GM19351 (cell line): ENCODE measurements around the gene PDLIM7.
"Not testable (repeated sequence)": the region's sequence is repeated elsewhere in the genome, so short reads cannot be mapped to it uniquely, and the experiment has no call there.

Source experiments
- ATAC-seq: cut with Tn5 transposase; IDR thresholded peaks from one replicate; pipeline ENCODE4 v1.9.1; 2021; ENCODE audit warnings: mild to moderate bottlenecking, moderate library complexity; ENCODE audit not compliant: unreplicated experiment

Gene PDLIM7

GRCh38 chr5:177492841-177493240, 4.6 kb downstream of the PDLIM7 start:
- no peak for ATAC-seq

- no peak for ATAC-seq
Measured at GRCh38 chr5:177491983-177492746, 5.2 kb downstream of the PDLIM7 start.

GRCh38 chr5:177491429-177491945, 5.9 kb downstream of the PDLIM7 start:
- no peak for ATAC-seq

GRCh38 chr5:177490992-177491391, 6.4 kb downstream of the PDLIM7 start:
- ATAC-seq = no peak

GRCh38 chr5:177490311-177490991, 7.0 kb downstream of the PDLIM7 start:
- ATAC-seq = no peak

GRCh38 chr5:177489119-177489716, 8.2 kb downstream of the PDLIM7 start:
- ATAC-seq = no peak

- ATAC-seq = no peak
Measured at GRCh38 chr5:177487975-177488374, 9.4 kb downstream of the PDLIM7 start.

- no peak for ATAC-seq
Measured at GRCh38 chr5:177487144-177487543, 10.3 kb downstream of the PDLIM7 start.

GRCh38 chr5:177486256-177486655, 11.1 kb downstream of the PDLIM7 start:
- no peak for ATAC-seq

- ATAC-seq = not testable (repeated sequence)
Measured at GRCh38 chr5:177485753-177486152, 11.7 kb downstream of the PDLIM7 start.

- ATAC-seq = no peak
Measured at GRCh38 chr5:177484902-177485549, 12.4 kb downstream of the PDLIM7 start.

GRCh38 chr5:177483994-177484901, 13.2 kb downstream of the PDLIM7 start:
- no peak for ATAC-seq

- no peak for ATAC-seq
Measured at GRCh38 chr5:177483042-177483441, 14.4 kb downstream of the PDLIM7 start.

- ATAC-seq = no peak
Measured at GRCh38 chr5:177482359-177482795, 15.0 kb downstream of the PDLIM7 start.

GRCh38 chr5:177479774-177480173, 17.6 kb downstream of the PDLIM7 start:
- no peak for ATAC-seq

- ATAC-seq = no peak
Measured at GRCh38 chr5:177478711-177479646, 18.4 kb downstream of the PDLIM7 start.

- no peak for ATAC-seq
Measured at GRCh38 chr5:177477701-177478477, 19.5 kb downstream of the PDLIM7 start.

- no peak for ATAC-seq
Measured at GRCh38 chr5:177476531-177477233, 20.7 kb downstream of the PDLIM7 start.
